H1 (cell line): ENCODE data around the gene STAMBP. TPM values are rescaled to one million over a fixed set of nuclear protein-coding genes. Genes with fewer than 3 reads are reported as not detected.

Experiments used
- RAD21 ChIP-seq, 2 experiments: IDR thresholded peaks in 1 of 2; conservative IDR thresholded peaks in 1 of 2; 2 replicates each; pipeline ENCODE4 v1.6.1; 2011; ENCODE audit warnings: low read depth in 2 of 2, low read length in 2 of 2, improper control_type of control experiment in 1 of 2, inconsistent platforms in 1 of 2, mild to moderate bottlenecking in 1 of 2, moderate library complexity in 1 of 2
- RNF2 ChIP-seq: fragments of 200-900, 300-1000 bp; sonication (generic); IDR thresholded peaks from 2 replicates; pipeline ENCODE4 v1.7.1; 2016; ENCODE audit warnings: borderline replicate concordance, low read depth, mild to moderate bottlenecking, antibody characterized with exemption, low read length; ENCODE audit not compliant: poor library complexity, severe bottlenecking; ENCODE audit errors: missing control alignments
- polyA plus RNA-seq, 7 experiments: library from polyadenylated mRNA; depleted of rRNA in 3 of 7; stranded (reverse) in 5 of 7; unstranded in 2 of 7; fragments of >200 nt in 5 of 7; fragments of 200-250 nt in 2 of 7; gene quantifications; 1 replicate in 5 of 7; 2 replicates in 1 of 7; 4 replicates in 1 of 7; pipeline versions ENCODE4 v1.2.1 to v1.2.3, GENCODE V29; 2011 to 2013; ENCODE audit warnings: missing spikeins in 2 of 7, mixed read lengths in 2 of 7
- total RNA-seq: library from RNA; stranded (reverse); fragmentation: NEBNext Ultra II Directional; extraction: Animal tissue kit (Norgen Biotek cat#: 25700); gene quantifications from 2 replicates; pipeline ENCODE4 v1.2.1, GENCODE V29; 2021
- TF ChIP-seq, protein P1 (sequence below): fragments of 300-600 bp; sonication (generic); IDR thresholded peaks from 2 replicates; pipeline ENCODE4 v1.7.1; 2012; ENCODE audit warnings: low read length, moderate library complexity, mild to moderate bottlenecking, inconsistent platforms; ENCODE audit not compliant: insufficient replicate concordance

The STAMBP gene
- total and polyA plus RNA-seq, 2 of the 8 experiments (the other 6 are each of a cell fraction or from before 2014, with no cell fraction given): 35.8 to 49.7 TPM

DNA sequence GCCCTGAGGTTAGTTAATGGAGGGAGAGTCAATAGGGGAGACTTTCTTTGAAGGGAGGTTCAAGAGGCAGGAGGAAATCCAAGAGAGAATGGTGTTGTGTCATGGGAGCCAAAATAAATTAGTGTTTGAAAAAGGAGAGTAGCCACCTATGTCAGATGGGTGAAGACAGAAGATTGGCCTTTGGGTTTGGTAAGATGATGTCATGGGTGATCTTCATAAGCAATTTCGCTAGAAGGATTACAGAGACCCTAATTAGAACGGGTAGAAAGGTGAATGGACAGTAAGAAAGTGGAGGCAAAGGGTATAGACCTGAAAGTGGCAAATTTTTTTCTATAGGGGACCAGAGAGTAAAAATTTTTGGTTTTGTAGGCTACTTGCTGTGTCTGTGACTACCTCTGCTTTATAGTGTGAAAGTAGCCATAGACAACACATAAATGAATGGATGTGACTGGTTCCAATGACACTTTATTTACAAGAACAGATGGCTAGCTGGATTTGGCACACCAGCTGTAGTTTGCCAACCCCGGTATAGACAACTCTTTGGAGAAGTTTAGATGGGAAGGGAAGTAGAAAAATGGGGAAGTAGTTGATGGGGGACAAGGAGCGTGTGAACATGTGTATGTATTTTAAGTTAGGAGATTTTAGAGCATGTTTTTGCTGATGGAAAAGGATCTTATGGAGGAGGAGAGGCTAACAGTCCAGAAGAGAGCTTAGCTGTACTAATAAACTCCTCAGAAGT lies 9.3 kb downstream of the STAMBP start (continued):
- TF ChIP-seq, protein P1, sequence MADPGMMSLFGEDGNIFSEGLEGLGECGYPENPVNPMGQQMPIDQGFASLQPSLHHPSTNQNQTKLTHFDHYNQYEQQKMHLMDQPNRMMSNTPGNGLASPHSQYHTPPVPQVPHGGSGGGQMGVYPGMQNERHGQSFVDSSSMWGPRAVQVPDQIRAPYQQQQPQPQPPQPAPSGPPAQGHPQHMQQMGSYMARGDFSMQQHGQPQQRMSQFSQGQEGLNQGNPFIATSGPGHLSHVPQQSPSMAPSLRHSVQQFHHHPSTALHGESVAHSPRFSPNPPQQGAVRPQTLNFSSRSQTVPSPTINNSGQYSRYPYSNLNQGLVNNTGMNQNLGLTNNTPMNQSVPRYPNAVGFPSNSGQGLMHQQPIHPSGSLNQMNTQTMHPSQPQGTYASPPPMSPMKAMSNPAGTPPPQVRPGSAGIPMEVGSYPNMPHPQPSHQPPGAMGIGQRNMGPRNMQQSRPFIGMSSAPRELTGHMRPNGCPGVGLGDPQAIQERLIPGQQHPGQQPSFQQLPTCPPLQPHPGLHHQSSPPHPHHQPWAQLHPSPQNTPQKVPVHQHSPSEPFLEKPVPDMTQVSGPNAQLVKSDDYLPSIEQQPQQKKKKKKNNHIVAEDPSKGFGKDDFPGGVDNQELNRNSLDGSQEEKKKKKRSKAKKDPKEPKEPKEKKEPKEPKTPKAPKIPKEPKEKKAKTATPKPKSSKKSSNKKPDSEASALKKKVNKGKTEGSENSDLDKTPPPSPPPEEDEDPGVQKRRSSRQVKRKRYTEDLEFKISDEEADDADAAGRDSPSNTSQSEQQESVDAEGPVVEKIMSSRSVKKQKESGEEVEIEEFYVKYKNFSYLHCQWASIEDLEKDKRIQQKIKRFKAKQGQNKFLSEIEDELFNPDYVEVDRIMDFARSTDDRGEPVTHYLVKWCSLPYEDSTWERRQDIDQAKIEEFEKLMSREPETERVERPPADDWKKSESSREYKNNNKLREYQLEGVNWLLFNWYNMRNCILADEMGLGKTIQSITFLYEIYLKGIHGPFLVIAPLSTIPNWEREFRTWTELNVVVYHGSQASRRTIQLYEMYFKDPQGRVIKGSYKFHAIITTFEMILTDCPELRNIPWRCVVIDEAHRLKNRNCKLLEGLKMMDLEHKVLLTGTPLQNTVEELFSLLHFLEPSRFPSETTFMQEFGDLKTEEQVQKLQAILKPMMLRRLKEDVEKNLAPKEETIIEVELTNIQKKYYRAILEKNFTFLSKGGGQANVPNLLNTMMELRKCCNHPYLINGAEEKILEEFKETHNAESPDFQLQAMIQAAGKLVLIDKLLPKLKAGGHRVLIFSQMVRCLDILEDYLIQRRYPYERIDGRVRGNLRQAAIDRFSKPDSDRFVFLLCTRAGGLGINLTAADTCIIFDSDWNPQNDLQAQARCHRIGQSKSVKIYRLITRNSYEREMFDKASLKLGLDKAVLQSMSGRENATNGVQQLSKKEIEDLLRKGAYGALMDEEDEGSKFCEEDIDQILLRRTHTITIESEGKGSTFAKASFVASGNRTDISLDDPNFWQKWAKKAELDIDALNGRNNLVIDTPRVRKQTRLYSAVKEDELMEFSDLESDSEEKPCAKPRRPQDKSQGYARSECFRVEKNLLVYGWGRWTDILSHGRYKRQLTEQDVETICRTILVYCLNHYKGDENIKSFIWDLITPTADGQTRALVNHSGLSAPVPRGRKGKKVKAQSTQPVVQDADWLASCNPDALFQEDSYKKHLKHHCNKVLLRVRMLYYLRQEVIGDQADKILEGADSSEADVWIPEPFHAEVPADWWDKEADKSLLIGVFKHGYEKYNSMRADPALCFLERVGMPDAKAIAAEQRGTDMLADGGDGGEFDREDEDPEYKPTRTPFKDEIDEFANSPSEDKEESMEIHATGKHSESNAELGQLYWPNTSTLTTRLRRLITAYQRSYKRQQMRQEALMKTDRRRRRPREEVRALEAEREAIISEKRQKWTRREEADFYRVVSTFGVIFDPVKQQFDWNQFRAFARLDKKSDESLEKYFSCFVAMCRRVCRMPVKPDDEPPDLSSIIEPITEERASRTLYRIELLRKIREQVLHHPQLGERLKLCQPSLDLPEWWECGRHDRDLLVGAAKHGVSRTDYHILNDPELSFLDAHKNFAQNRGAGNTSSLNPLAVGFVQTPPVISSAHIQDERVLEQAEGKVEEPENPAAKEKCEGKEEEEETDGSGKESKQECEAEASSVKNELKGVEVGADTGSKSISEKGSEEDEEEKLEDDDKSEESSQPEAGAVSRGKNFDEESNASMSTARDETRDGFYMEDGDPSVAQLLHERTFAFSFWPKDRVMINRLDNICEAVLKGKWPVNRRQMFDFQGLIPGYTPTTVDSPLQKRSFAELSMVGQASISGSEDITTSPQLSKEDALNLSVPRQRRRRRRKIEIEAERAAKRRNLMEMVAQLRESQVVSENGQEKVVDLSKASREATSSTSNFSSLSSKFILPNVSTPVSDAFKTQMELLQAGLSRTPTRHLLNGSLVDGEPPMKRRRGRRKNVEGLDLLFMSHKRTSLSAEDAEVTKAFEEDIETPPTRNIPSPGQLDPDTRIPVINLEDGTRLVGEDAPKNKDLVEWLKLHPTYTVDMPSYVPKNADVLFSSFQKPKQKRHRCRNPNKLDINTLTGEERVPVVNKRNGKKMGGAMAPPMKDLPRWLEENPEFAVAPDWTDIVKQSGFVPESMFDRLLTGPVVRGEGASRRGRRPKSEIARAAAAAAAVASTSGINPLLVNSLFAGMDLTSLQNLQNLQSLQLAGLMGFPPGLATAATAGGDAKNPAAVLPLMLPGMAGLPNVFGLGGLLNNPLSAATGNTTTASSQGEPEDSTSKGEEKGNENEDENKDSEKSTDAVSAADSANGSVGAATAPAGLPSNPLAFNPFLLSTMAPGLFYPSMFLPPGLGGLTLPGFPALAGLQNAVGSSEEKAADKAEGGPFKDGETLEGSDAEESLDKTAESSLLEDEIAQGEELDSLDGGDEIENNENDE: no peak
- TF ChIP-seq RNF2 (no peak), RAD21 (IDR thresholded peaks at IDR 0.05 in 1 of 2, conservative IDR thresholded peaks at IDR 0.05 in 1 of 2; ENCODE audit: low read depth in 2 of 2, low read length in 2 of 2) (no peak)
